HFFc6 (cell line): ENCODE data around the gene HNRNPLL. TPM values are rescaled to one million over a fixed set of nuclear protein-coding genes. Genes with fewer than 3 reads are reported as not detected.
A peak's percentile ranks its signal among the peaks of the same experiment; 100 is the strongest.

Experiments
- DNase-seq: peaks from one replicate; pipeline ENCODE4 v3.0.0-alpha.2; 2018
- H3K27ac Mint-ChIP-seq: 2 replicates; pipeline ENCODE4 v1.8.0; 2020; ENCODE audit warnings: mild to moderate bottlenecking, mixed read lengths
- H3K27me3 Mint-ChIP-seq: 2 replicates; pipeline ENCODE4 v1.8.0; 2021; ENCODE audit warnings: mild to moderate bottlenecking, moderate library complexity, mixed read lengths; ENCODE audit not compliant: insufficient read depth
- H3K36me3 Mint-ChIP-seq: 2 replicates; pipeline ENCODE4 v1.8.0; 2021; ENCODE audit warnings: low read depth, mixed read lengths
- H3K4me1 Mint-ChIP-seq: 2 replicates; pipeline ENCODE4 v1.8.0; 2020; ENCODE audit warnings: low read depth, mixed read lengths
- H3K4me3 Mint-ChIP-seq: 2 replicates; pipeline ENCODE4 v1.8.0; 2020; ENCODE audit warnings: mild to moderate bottlenecking, moderate library complexity, mixed read lengths
- H3K9me3 Mint-ChIP-seq: 2 replicates; pipeline ENCODE4 v1.8.0; 2020; ENCODE audit warnings: mild to moderate bottlenecking, mixed read lengths
- CTCF ChIP-seq: fragments of 200-600 bp; sonication (generic); IDR thresholded peaks from 2 replicates; pipeline ENCODE4 v1.5.0; 2021; ENCODE audit warnings: antibody characterized with exemption, mild to moderate bottlenecking
- total RNA-seq, 6 experiments: library from RNA; stranded (reverse); fragmentation: NEBNext Ultra II Directional; extraction: Animal tissue kit (Norgen Biotek cat#: 25700); gene quantifications; 2 replicates in 1 of 6; 3 replicates in 5 of 6; pipeline ENCODE4 v1.2.3, GENCODE V29; 2021

Gene HNRNPLL
- total RNA-seq, 6 experiments from 2014 or later, result 45.5 to 57.5 (median 50.2) TPM

GRCh38 chr2:38608755-38609154, 6.0 kb upstream of the HNRNPLL start:
- no peak for TF ChIP-seq CTCF
- Mint-ChIP-seq H3K4me3 (no peak overlapping the region), H3K9me3 (no peaks in the 10 kb centered on the region), H3K27ac (no peak overlapping the region), H3K27me3 (no peaks in the 10 kb centered on the region), H3K4me1 (peaks cover 40% of the 10 kb centered on the region), H3K36me3 (no peaks in the 10 kb centered on the region)
- DNase-seq, result no peak

- TF ChIP-seq CTCF, result no peak
Measured at GRCh38 chr2:38605298-38605830, 2.6 kb upstream of the HNRNPLL start.

GRCh38 chr2:38603402-38604290, 918 bp upstream of the HNRNPLL start:
- Mint-ChIP-seq H3K9me3 (no peaks in the 10 kb centered on the region), H3K4me3 (peak overlapping the region; percentile 95), H3K27me3 (no peaks in the 10 kb centered on the region), H3K36me3 (peaks cover 7% of the 10 kb centered on the region), H3K27ac (peak overlapping the region; percentile 84), H3K4me1 (peaks cover 42% of the 10 kb centered on the region)
- DNase-seq, result peak; percentile 73
- TF ChIP-seq CTCF, result peak; percentile 90

More at GRCh38 chr2:38605298-38605830, 2.6 kb upstream of the HNRNPLL start:
- H3K27me3 Mint-ChIP-seq, result no peaks in the 10 kb centered on the region
- no peak overlapping the region for H3K4me3 Mint-ChIP-seq
- H3K36me3 Mint-ChIP-seq, result peaks cover 5% of the 10 kb centered on the region
- no peak for DNase-seq
- no peaks in the 10 kb centered on the region for H3K9me3 Mint-ChIP-seq
- H3K27ac Mint-ChIP-seq, result no peak overlapping the region
- peaks cover 29% of the 10 kb centered on the region for H3K4me1 Mint-ChIP-seq

- Mint-ChIP-seq H3K36me3 (peaks cover 7% of the 10 kb centered on the region), H3K27me3 (no peaks in the 10 kb centered on the region; the same call in 1 of the 2 replicates), H3K9me3 (no peaks in the 10 kb centered on the region), H3K27ac (peak overlapping the region; percentile 86), H3K4me1 (peaks cover 45% of the 10 kb centered on the region), H3K4me3 (peak overlapping the region; percentile 95)
- no peak for TF ChIP-seq CTCF
- no peak for DNase-seq
Measured at GRCh38 chr2:38602136-38602731, 494 bp downstream of the HNRNPLL start.

- H3K9me3 Mint-ChIP-seq, result no peaks in the 10 kb centered on the region
- H3K4me3 Mint-ChIP-seq, result peak overlapping the region; percentile 95
- peak overlapping the region; percentile 86 for H3K27ac Mint-ChIP-seq
- H3K36me3 Mint-ChIP-seq, result peaks cover 7% of the 10 kb centered on the region
- DNase-seq, result no peak
- H3K4me1 Mint-ChIP-seq, result peaks cover 50% of the 10 kb centered on the region
- H3K27me3 Mint-ChIP-seq, result no peaks in the 10 kb centered on the region; the same call in 1 of the 2 replicates
- TF ChIP-seq CTCF, result no peak
Measured at GRCh38 chr2:38601463-38602135, 1.1 kb downstream of the HNRNPLL start.
